A172 (cell line): ENCODE measurements around the gene TMEM174. TPM values are rescaled to one million over a fixed set of nuclear protein-coding genes. Genes with fewer than 3 reads are reported as not detected.

ENCODE experiments used
- DNase-seq: peaks from one replicate; pipeline ENCODE4 v3.0.0-alpha.2; 2015; ENCODE audit warnings: low spot score
- total RNA-seq: library from RNA; depleted of rRNA; stranded (reverse); fragments of >200 nt; shearing (Covaris generic); gene quantifications from 2 replicates; pipeline ENCODE4 v1.2.3, GENCODE V29; 2014; rRNA removed

Gene TMEM174
- total RNA-seq, 1 experiment from 2014 or later: not detected

GRCh38 chr5:73222173-73222572 lies 49.2 kb downstream of the TMEM174 start:
- DNase-seq: no peak

Other genes starting within 250 kb of the TMEM174 start
- 9.1 and 12.9 TPM in 2 replicates for gene FCHO2, start 217.2 kb upstream of the TMEM174 start, total RNA-seq
- gene TMEM171, start 52.6 kb upstream of the TMEM174 start, total RNA-seq: 15.7 and 23.5 TPM in 2 replicates